IMR-90 (cell line): ENCODE results near the gene ZBTB11. TPM values are rescaled to one million over a fixed set of nuclear protein-coding genes. Genes with fewer than 3 reads are reported as not detected.

ENCODE experiments used
- ATAC-seq: fragments of 200-7000 bp; cut with Tn5 transposase; 2 replicates; pipeline ENCODE4 v1.9.1; 2020; ENCODE audit warnings: low read depth, mild to moderate bottlenecking, moderate library complexity
- BruUV-seq: library from RNA; stranded (reverse); fragments of 400-500 nt; replicated peaks from 2 replicates; lab custom pipeline; 2021; lab: Mats Ljungman, UMichigan
- CTCF ChIA-PET: fragments of 300-600 bp; formaldehyde crosslinking; extraction: SDS; loops from one replicate; lab custom pipeline; 2021; ENCODE audit warnings: antibody characterized with exemption; lab: Yijun Ruan, JAX
- POLR2A ChIA-PET: fragments of 300-600 bp; sonication (Branson Sonifier 250); formaldehyde crosslinking; loops from one replicate; lab custom pipeline; 2022; ENCODE audit warnings: antibody characterized with exemption; ENCODE audit not compliant: unreplicated experiment; lab: Charles Lee
- DNase-seq: peaks from one replicate; pipeline ENCODE4 v3.0.0; 2013
- H2AFZ ChIP-seq: replicated peaks from 2 replicates; pipeline ENCODE3; 2013; ENCODE audit warnings: low read length, mild to moderate bottlenecking; ENCODE audit not compliant: poor library complexity
- H2AK5ac ChIP-seq: 2 replicates; pipeline ENCODE4 v1.6.1; 2013; ENCODE audit warnings: low read depth, low read length, inconsistent platforms
- H2AK9ac ChIP-seq: replicated peaks from 2 replicates; pipeline ENCODE3; 2013; ENCODE audit warnings: mild to moderate bottlenecking, low read depth, low read length, moderate library complexity; ENCODE audit not compliant: poor library complexity
- H2BK120ac ChIP-seq: 2 replicates; pipeline ENCODE4 v1.6.1; 2013; ENCODE audit warnings: low read depth, low read length, inconsistent platforms
- H2BK15ac ChIP-seq: 3 replicates; pipeline ENCODE4 v1.6.1; 2013; ENCODE audit warnings: low read depth, low read length, inconsistent platforms
- H2BK20ac ChIP-seq: 2 replicates; pipeline ENCODE4 v1.6.1; 2013; ENCODE audit warnings: low read depth, mild to moderate bottlenecking, inconsistent platforms, low read length, moderate library complexity
- H2BK5ac ChIP-seq: 2 replicates; pipeline ENCODE4 v1.6.1; 2013; ENCODE audit warnings: mild to moderate bottlenecking, low read depth, low read length, inconsistent platforms; ENCODE audit not compliant: poor library complexity, severe bottlenecking
- H3K14ac ChIP-seq: replicated peaks from 2 replicates; pipeline ENCODE4 v1.6.1; 2013; ENCODE audit warnings: low read depth, low read length, inconsistent platforms
- H3K18ac ChIP-seq: 2 replicates; pipeline ENCODE4 v1.6.1; 2013; ENCODE audit warnings: low read depth, low read length, control low read depth
- H3K23ac ChIP-seq: 2 replicates; pipeline ENCODE4 v1.6.1; 2013; ENCODE audit warnings: low read depth, low read length, inconsistent platforms
- H3K27ac ChIP-seq: 2 replicates; pipeline ENCODE4 v1.5.1; 2013; ENCODE audit warnings: mild to moderate bottlenecking, control low read depth, low read length; ENCODE audit not compliant: insufficient read depth
- H3K27me3 ChIP-seq: 2 replicates; pipeline ENCODE4 v1.6.1; 2013; ENCODE audit warnings: low read length; ENCODE audit not compliant: control insufficient read depth, insufficient read depth
- H3K36me3 ChIP-seq: 2 replicates; pipeline ENCODE4 v1.6.1; 2013; ENCODE audit warnings: low read length, mixed read lengths; ENCODE audit not compliant: control insufficient read depth, insufficient read depth
- H3K4ac ChIP-seq: 2 replicates; pipeline ENCODE4 v1.6.1; 2013; ENCODE audit warnings: low read depth, low read length, inconsistent platforms
- H3K4me1 ChIP-seq: 2 replicates; pipeline ENCODE4 v1.6.1; 2013; ENCODE audit warnings: low read length, mixed read lengths; ENCODE audit not compliant: control insufficient read depth, insufficient read depth
- H3K4me2 ChIP-seq: 2 replicates; pipeline ENCODE4 v1.6.1; 2013; ENCODE audit warnings: low read depth, mild to moderate bottlenecking, control low read depth, low read length, moderate library complexity
- H3K4me3 ChIP-seq: 2 replicates; pipeline ENCODE4 v1.5.1; 2013; ENCODE audit warnings: low read depth, mild to moderate bottlenecking, control low read depth, low read length, moderate library complexity; ENCODE audit not compliant: insufficient read depth
- H3K56ac ChIP-seq: 2 replicates; pipeline ENCODE4 v1.6.1; 2013; ENCODE audit warnings: low read length, inconsistent platforms; ENCODE audit not compliant: insufficient read depth; ENCODE audit errors: extremely low read depth
- H3K79me1 ChIP-seq, 2 experiments: 2 replicates each; pipeline ENCODE4 v1.6.1; 2013; ENCODE audit warnings: low read length in 2 of 2, inconsistent platforms in 1 of 2, low read depth in 1 of 2
- H3K9ac ChIP-seq: 2 replicates; pipeline ENCODE4 v1.6.1; 2013; ENCODE audit warnings: low read depth, low read length, control low read depth
- H3K9me1 ChIP-seq: 2 replicates; pipeline ENCODE4 v1.6.1; 2013; ENCODE audit warnings: low read length, inconsistent platforms; ENCODE audit not compliant: insufficient read depth
- H3K9me3 ChIP-seq: 2 replicates; pipeline ENCODE4 v1.6.1; 2013; ENCODE audit warnings: low read length; ENCODE audit not compliant: control insufficient read depth, insufficient read depth
- H4K20me1 ChIP-seq: 2 replicates; pipeline ENCODE4 v1.6.1; 2013; ENCODE audit warnings: low read length, inconsistent platforms; ENCODE audit not compliant: insufficient read depth
- H4K5ac ChIP-seq: 2 replicates; pipeline ENCODE4 v1.6.1; 2013; ENCODE audit warnings: mild to moderate bottlenecking, low read depth, low read length, control low read depth
- H4K8ac ChIP-seq, 2 experiments: 2 replicates each; pipeline ENCODE4 v1.6.1; 2013; ENCODE audit warnings: low read depth in 2 of 2, low read length in 2 of 2, control low read depth in 1 of 2, inconsistent platforms in 1 of 2
- H4K91ac ChIP-seq: 2 replicates; pipeline ENCODE4 v1.6.1; 2013; ENCODE audit warnings: low read depth, low read length, inconsistent platforms; ENCODE audit not compliant: insufficient read depth
- BHLHE40 ChIP-seq: fragments of 150-350 bp; IDR thresholded peaks from 2 replicates; pipeline ENCODE4 v1.6.1; 2016; ENCODE audit warnings: mild to moderate bottlenecking, low read depth, low read length
- CHD1 ChIP-seq: IDR thresholded peaks from 2 replicates; pipeline ENCODE4 v1.6.1; 2012; ENCODE audit warnings: low read depth, low read length, improper control_type of control experiment
- FOS ChIP-seq: fragments of 150-350 bp; IDR thresholded peaks from 2 replicates; pipeline ENCODE4 v1.6.1; 2016; ENCODE audit warnings: low read depth, low read length
- MAFK ChIP-seq: IDR thresholded peaks from 2 replicates; pipeline ENCODE4 v1.6.1; 2012; ENCODE audit warnings: low read depth, low read length, improper control_type of control experiment
- NFE2L2 ChIP-seq: fragments of 150-350 bp; IDR thresholded peaks from 2 replicates; pipeline ENCODE4 v1.6.1; 2016; ENCODE audit warnings: low read depth, mild to moderate bottlenecking, low read length
- RAD21 ChIP-seq: IDR thresholded peaks from 2 replicates; pipeline ENCODE4 v1.6.1; 2012; ENCODE audit warnings: low read length, improper control_type of control experiment
- SMC3 ChIP-seq: fragments of 150-350 bp; IDR thresholded peaks from 2 replicates; pipeline ENCODE4 v1.6.1; 2016; ENCODE audit warnings: low read depth, mild to moderate bottlenecking, antibody characterized with exemption, low read length, moderate library complexity
- WGBS, 2 experiments: methylation state at CpG; one replicate each; pipeline versions ENCODE4 v1.1.5 to v1.1.7; 2013; ENCODE audit warnings: missing lambda C conversion rate in 2 of 2; ENCODE audit not compliant: insufficient read length in 1 of 2; ENCODE audit errors: extremely low coverage in 2 of 2; 5-methylcytosine and 5-hydroxymethylcytosine counted together
- dilution Hi-C: fragments of 300-500 bp; cut with HindIII; formaldehyde crosslinking; loops from one replicate; pipeline ENCODE4 v1.14.3; 2018; ENCODE audit warnings: low sequenced_read_pairs; ENCODE audit not compliant: unreplicated experiment
- in situ Hi-C: fragments of 300-500 bp; cut with MboI; formaldehyde crosslinking; loops from 3 replicates; pipeline ENCODE4 v1.14.3; 2019; ENCODE audit warnings: low sequenced_read_pairs, inconsistent platforms, mixed read lengths
- intact Hi-C: fragments of 100-400 bp; cut with micrococcal nuclease; formaldehyde crosslinking; loops from 2 replicates; pipeline ENCODE4 v1.10.0; 2022
- polyA plus RNA-seq, 3 experiments: library from polyadenylated mRNA; depleted of rRNA; stranded (reverse); fragments of >200 nt; gene quantifications; 2 replicates each; pipeline ENCODE4 v1.2.3, GENCODE V29; 2012; ENCODE audit warnings: low replicate concordance in 1 of 3
- total RNA-seq: library from RNA; depleted of rRNA; stranded (reverse); fragments of >200 nt; gene quantifications from 2 replicates; pipeline ENCODE4 v1.2.3, GENCODE V29; 2012
- TF ChIP-seq, protein P1 (sequence below): conservative IDR thresholded peaks from 2 replicates; pipeline ENCODE4 v1.5.1; 2012; ENCODE audit warnings: mild to moderate bottlenecking, low read depth, low read length, improper control_type of control experiment
- TF ChIP-seq, protein P2 (sequence below): fragments of 150-350 bp; IDR thresholded peaks from 2 replicates; pipeline ENCODE4 v1.6.1; 2016; ENCODE audit warnings: low read depth, mild to moderate bottlenecking, low read length, moderate library complexity, borderline replicate concordance

ZBTB11 gene
- total and polyA plus RNA-seq, 2 of the 4 experiments (the other 2 are of a cell fraction) = 6.0 to 17.2 TPM

DNA sequence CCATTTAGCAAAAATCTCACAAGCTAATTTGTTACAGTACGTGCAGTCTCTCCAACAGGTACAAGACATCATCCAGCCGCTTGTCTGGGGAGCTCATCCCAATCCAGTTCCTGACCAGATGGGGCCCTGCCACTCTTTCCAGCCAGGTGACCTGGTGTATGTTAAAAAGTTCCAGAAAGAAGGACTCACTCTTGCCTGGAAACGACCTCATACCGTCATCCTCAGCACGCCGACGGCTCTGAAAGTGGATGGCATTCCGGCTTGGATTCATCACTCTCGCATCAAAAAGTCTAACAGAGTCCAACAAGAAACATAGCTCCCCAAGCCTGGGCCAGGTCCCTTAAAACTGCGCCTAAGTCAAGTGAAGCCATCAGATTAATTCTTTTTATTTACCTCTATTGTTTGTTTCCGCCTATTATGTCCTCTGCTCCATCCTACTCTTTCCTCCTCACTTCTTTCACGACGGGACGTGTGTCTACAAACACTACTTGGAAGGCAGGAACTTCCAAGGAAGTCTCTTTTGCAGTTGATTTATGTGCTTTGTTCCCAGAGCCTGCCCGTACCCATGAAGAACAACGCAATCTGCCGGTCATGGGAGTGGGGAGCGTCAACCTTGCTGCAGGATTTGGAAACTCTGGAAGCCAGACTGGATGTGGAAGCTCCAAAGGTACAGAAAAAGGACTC is 37.5 kb downstream of the ZBTB11 start:
- Histone ChIP-seq H3K9me1 (peaks cover 9% of the 10 kb centered on the region), H3K14ac (no peak overlapping the region), H3K18ac (no peak overlapping the region), H3K27ac (no peak overlapping the region), H2AK9ac (no peak overlapping the region), H2BK15ac (no peak overlapping the region), H2AFZ (no peak overlapping the region), H3K9ac (no peak overlapping the region), H3K23ac (no peak overlapping the region), H3K4me2 (no peak overlapping the region), H3K4ac (no peak overlapping the region), H2BK20ac (no peak overlapping the region), H2BK5ac (no peak overlapping the region), H4K20me1 (no peaks in the 10 kb centered on the region), H3K4me1 (0 out of 2 replicates have a peak, but pooled peaks cover 1% of the 10 kb centered on the region), H3K56ac (no peak overlapping the region), H3K79me1 (no peaks in the 10 kb centered on the region), H3K9me3 (no peaks in the 10 kb centered on the region), H2BK120ac (no peak overlapping the region), H4K91ac (no peak overlapping the region), H4K5ac (no peak overlapping the region), H3K27me3 (peaks cover 4% of the 10 kb centered on the region; the same call in 1 of the 2 replicates), H3K36me3 (no peaks in the 10 kb centered on the region), H3K4me3 (no peak overlapping the region), H2AK5ac (no peak overlapping the region), H4K8ac (no peak overlapping the region)
- CTCF ChIA-PET = no interaction called here
- dilution Hi-C loops (no loop called here), intact Hi-C loops (loop anchor here (5.0 kb wide), 1 partner anchor 67 kb away; the partner anchor contains the start of gene PCNP), in situ Hi-C loops (no loop called here)
- DNase-seq = no peak
- ATAC-seq = no peak
- BruUV-seq = no TSS peak
- TF ChIP-seq, protein P1, sequence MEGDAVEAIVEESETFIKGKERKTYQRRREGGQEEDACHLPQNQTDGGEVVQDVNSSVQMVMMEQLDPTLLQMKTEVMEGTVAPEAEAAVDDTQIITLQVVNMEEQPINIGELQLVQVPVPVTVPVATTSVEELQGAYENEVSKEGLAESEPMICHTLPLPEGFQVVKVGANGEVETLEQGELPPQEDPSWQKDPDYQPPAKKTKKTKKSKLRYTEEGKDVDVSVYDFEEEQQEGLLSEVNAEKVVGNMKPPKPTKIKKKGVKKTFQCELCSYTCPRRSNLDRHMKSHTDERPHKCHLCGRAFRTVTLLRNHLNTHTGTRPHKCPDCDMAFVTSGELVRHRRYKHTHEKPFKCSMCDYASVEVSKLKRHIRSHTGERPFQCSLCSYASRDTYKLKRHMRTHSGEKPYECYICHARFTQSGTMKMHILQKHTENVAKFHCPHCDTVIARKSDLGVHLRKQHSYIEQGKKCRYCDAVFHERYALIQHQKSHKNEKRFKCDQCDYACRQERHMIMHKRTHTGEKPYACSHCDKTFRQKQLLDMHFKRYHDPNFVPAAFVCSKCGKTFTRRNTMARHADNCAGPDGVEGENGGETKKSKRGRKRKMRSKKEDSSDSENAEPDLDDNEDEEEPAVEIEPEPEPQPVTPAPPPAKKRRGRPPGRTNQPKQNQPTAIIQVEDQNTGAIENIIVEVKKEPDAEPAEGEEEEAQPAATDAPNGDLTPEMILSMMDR = no peak
- TF ChIP-seq CHD1 (no peak), FOS (no peak), RAD21 (no peak), MAFK (no peak), NFE2L2 (no peak), BHLHE40 (no peak), SMC3 (no peak)
- TF ChIP-seq, protein P2, sequence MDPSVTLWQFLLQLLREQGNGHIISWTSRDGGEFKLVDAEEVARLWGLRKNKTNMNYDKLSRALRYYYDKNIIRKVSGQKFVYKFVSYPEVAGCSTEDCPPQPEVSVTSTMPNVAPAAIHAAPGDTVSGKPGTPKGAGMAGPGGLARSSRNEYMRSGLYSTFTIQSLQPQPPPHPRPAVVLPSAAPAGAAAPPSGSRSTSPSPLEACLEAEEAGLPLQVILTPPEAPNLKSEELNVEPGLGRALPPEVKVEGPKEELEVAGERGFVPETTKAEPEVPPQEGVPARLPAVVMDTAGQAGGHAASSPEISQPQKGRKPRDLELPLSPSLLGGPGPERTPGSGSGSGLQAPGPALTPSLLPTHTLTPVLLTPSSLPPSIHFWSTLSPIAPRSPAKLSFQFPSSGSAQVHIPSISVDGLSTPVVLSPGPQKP = no peak
- WGBS, 2 experiments = 100% methylated on average over 2 of the region's 18 CpGs; no CpG with 5 or more reads in 1 of the 2 experiments
- POLR2A ChIA-PET = no interaction called here
